Stimulated activated CD4-positive, alpha-beta T cell treated with anti-CD3 and anti-CD28 coated beads, Interleukin-4, amount 100 ng/mL, for 48 hours (primary cell): ENCODE measurements around the gene AHRR.
A peak's percentile ranks its signal among the peaks of the same experiment; 100 is the strongest.

Experiments used
- DNase-seq, 2 donors: peaks; one replicate each; pipeline ENCODE4 v3.0.0-alpha.2; 2020; ENCODE audit warnings: low read depth in 2 of 2

The AHRR gene

DNA sequence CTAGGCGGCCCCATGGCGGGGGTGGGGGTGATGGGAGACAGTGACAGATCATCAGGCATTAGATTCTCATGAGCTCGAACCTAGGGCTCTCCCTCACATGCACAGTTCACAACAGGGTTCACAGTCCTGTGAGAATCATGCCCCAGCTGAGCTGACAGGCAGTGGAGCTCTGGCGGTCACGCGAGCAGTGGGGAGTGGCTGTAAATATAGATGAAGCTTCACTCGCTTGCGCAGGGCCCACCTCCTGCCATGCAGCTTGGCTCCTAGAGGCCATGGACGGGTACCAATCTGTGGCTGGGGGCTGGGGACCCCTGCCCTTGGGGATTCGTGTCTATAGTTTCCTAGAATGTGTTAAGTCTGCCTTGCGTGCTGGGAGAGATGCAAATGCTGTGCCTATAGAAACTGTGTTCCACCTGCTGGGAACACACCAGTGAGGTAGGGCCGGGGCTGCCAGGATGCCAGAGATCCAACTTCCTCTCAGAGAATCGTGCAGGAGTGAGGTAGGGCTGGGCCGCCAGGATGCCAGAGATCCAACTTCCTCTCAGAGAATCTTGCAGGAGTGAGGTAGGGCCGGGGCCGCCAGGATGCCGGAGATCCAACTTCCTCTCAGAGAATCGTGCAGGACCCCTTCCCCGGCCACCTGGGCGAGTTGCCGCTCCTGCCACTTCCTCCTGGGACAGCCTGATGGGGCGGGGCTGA is 107.4 kb downstream of the AHRR start:
- no peak for DNase-seq

GRCh38 chr5:429453-430188 is 108.1 kb downstream of the AHRR start:
- no peak for DNase-seq

GRCh38 chr5:430214-430925 is 108.9 kb downstream of the AHRR start:
- no peak for DNase-seq

GRCh38 chr5:431001-431710 is 109.6 kb downstream of the AHRR start:
- DNase-seq = peak; percentile 35 to 41

DNA sequence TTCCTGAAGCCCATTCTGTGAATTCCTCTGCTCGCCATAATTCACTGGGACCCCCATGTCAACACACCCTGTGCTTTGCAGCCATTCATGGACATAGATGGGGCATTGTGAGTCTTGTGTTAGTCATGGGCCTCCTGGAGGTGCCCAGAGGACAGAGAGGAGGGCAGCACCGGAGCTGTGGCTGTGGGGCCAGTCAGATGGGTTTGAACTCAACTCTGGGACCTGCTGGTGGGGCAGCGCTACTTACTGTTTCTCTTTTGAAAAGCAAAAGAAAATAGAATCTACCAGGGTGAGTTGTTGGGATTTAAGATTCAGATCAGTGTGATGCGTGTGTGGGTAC is 110.2 kb downstream of the AHRR start:
- DNase-seq = no peak

DNA sequence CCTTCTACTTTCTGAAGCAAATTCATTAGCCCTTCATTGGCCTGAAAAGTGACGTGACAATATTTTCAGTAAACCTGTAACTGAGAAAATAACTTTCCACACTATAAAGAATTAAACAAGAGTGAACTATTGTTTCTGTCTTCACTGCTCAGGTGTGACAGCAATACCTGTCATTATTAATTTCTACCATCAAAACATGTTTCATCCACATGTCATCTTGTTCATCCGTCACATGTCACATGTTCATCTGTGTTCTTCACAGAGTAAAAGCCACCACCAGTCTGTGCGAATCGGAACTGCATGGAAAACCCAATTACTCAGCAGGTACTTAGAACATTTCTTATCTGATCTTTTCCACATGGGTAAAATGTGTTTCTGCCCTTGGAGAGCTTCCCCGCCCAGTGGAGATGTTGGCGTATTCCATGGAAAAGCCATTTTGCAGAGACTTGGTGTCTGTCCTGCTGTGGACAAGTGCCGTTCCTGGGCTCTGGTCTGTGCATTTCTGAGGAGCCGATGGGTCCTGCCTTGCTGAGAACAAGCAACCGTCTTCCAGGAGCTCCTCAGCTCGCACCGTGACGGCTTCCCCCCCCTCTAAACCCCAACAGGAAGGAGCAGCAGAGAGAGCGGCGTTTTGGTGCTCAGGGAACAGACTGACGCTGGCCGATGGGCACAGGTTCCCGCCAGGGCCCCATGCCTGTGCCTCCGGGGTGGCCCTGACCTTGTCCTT is 110.8 kb downstream of the AHRR start:
- DNase-seq = no peak

- no peak for DNase-seq
Measured at GRCh38 chr5:432928-433791, 111.6 kb downstream of the AHRR start.

- no peak for DNase-seq
Measured at GRCh38 chr5:433836-434235, 112.3 kb downstream of the AHRR start.

GRCh38 chr5:434443-435146 is 113.1 kb downstream of the AHRR start:
- DNase-seq = no peak

DNA sequence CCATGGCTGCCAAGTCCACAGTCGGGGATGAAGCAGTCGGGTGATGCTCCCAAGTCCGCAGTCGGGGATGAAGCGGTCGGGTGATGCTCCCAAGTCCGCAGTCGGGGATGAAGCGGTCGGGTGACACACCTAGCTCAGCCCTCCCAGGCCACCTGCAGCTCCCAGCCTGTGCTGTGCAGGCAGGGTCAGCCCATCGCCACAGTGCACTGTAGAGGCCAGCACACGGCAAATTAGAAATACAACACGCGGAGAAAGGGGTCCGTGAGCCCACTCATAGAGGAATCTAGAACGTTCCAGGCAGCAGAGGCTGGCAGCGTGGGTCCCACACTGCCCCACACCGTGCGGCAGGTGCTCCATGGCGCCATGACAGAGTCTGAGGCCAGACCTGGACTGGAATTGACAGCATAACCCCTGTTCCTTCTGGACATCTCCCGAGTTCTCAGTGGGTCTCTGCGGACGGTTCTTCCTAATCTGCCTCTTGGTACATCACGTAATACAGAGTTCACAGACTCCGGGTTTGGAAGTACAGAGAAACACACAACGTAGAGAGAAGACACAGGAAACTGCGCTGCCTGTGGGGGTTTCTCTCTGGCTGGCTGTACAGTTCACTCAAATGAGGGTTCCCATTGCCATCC is 113.8 kb downstream of the AHRR start:
- no peak for DNase-seq

- DNase-seq = no peak
Measured at GRCh38 chr5:435961-436640, 114.6 kb downstream of the AHRR start.

DNA sequence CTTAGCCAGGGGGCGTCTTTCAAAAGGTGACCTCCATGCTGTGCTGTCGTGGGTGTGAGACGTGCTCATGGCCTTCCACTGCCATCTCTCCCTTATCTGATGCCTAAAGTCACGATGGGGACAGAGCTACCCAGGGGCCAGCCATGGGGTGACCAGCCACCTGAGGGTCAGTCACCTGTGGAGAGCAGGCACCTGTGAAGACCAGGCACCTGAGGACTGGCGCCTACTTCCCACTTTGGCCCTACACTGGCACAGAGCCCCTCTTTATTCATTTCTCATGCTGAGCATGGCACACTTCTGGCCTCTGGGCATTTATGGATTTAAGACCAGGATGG is 115.1 kb downstream of the AHRR start:
- DNase-seq = no peak

DNA sequence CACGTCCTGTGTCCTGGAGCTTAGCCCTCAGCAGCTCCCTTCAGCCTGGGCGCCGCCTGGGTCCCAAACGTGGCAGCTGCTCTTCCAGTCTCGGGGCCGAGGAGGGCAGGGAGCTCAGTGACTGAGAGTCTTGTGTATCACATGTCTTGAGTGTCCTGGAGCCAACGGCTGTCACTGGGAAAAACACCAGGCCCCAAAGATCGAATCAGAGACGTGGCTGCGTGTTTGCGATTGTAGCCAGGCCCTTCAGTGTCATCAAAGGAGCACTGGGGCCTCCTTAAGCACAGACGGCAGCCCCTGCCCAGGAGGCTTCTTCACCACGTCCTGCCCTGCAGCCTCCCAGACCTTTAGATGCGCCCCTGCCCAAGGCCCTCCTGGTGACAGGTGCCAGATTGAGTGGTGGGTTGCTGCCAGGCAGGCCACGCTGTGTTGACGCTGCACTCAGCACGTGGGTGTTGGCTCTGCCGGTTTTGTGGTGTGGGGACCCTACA is 115.8 kb downstream of the AHRR start:
- no peak for DNase-seq

- DNase-seq = no peak
Measured at GRCh38 chr5:438481-438981, 117.0 kb downstream of the AHRR start.

DNA sequence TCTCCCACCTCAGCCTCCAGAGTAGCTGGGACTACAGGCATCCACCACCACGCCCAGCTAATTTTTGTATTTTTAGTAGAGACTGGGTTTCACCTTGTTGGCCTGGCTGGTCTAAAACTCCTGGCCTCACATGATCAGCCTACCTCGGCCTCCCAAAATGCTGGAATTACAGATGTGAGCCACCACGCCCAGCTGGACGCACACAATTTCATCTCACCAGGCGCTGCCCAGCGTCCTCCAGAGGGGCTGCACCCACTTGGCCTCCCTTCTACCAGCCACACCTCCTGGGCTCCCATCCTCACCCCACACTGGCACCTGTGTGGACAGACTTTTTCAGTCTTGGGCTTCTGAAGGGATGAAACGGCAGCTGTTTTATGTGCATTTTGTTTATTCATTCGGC is 117.7 kb downstream of the AHRR start:
- no peak for DNase-seq

GRCh38 chr5:439636-440035 is 118.1 kb downstream of the AHRR start:
- no peak for DNase-seq

GRCh38 chr5:440401-441201 is 119.1 kb downstream of the AHRR start:
- no peak for DNase-seq

DNA sequence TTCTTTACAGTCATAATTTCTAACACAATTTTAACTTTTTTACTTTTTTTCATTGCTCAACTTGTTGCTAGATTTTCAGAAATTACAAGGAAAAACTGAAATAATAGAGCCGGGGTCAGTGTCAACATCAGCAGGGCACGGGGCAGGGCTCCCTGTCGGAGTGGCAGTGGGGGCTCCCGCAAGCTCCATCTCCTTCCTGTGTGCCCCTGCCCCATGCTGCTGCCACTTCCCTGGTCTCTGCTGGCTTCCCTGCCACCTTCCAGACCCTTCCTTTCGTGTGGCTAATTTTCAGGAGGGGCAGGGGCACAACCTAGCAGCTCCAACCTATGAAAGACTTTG is 120.5 kb downstream of the AHRR start:
- DNase-seq = no peak
